Measurements from ENCODE around the gene RHBG.
A peak's percentile ranks its signal among the peaks of the same experiment; 100 is the strongest.

Gene RHBG

DNA sequence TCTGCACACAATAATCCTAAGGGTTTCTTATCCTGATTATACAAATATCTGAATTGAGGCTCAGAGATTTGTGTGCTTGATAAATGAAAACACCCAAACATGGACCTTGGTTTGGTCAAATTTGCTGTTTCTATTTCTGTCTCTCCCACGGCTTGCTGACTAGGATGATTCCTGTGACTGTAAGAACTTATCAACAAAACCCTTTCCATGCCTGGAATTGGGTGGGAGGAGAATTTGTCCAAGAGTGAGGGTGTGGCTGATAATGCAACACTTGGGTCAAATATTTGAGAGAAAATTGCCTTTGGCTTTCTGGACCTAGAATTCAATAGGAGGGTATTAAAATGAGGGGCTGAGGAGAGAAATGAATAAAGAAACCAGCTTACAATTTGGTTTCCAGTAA lies 48.0 kb downstream of the RHBG start:
- no peak overlapping the region for H3K27ac ChIP-seq (ENCODE audit: low read depth, low read length)
- no peak overlapping the region for H2BK120ac ChIP-seq (ENCODE audit: low read depth, low read length)
- H3K36me3 ChIP-seq (ENCODE audit: control insufficient read depth, insufficient read depth, low read length) = peaks cover 4% of the 10 kb centered on the region
- H3K4me2 ChIP-seq (ENCODE audit: low read length) = no peak overlapping the region
- H2AK5ac ChIP-seq (ENCODE audit: low read length) = no peak overlapping the region
- peaks cover 10% of the 10 kb centered on the region for H3K4me1 ChIP-seq (ENCODE audit: control insufficient read depth, low read depth, low read length)
- no peak overlapping the region for H2BK5ac ChIP-seq (ENCODE audit: low read length)
- H3K23ac ChIP-seq (ENCODE audit: low read length) = no peak overlapping the region
- no peak overlapping the region for H3K4ac ChIP-seq (ENCODE audit: low read depth, low read length)
- no peaks in the 10 kb centered on the region for H3K27me3 ChIP-seq (ENCODE audit: insufficient read depth, low read length, poor library complexity)
- peaks cover 13% of the 10 kb centered on the region for H3K79me1 ChIP-seq (ENCODE audit: low read length)
- H3K18ac ChIP-seq (ENCODE audit: low read length) = no peak overlapping the region
- H3K4me3 ChIP-seq (ENCODE audit: low read length) = no peak overlapping the region
- no CpG with 5 or more reads among the region's 1 CpG for WGBS (ENCODE audit: extremely low coverage, insufficient coverage, low lambda C conversion rate)
- H2BK15ac ChIP-seq (replicated peaks; ENCODE audit: low read depth) = no peak overlapping the region
- no peak overlapping the region for H3K56ac ChIP-seq (ENCODE audit: low read length)
- DNase-seq = no peak
- no peak overlapping the region for H3K9ac ChIP-seq (ENCODE audit: low read length)
- no peak overlapping the region for H4K5ac ChIP-seq (ENCODE audit: low read length)
- peaks cover 21% of the 10 kb centered on the region for H3K79me2 ChIP-seq (ENCODE audit: control insufficient read depth, insufficient read depth, low read length)
- H4K8ac ChIP-seq (ENCODE audit: low read depth, low read length) = no peak overlapping the region

DNA sequence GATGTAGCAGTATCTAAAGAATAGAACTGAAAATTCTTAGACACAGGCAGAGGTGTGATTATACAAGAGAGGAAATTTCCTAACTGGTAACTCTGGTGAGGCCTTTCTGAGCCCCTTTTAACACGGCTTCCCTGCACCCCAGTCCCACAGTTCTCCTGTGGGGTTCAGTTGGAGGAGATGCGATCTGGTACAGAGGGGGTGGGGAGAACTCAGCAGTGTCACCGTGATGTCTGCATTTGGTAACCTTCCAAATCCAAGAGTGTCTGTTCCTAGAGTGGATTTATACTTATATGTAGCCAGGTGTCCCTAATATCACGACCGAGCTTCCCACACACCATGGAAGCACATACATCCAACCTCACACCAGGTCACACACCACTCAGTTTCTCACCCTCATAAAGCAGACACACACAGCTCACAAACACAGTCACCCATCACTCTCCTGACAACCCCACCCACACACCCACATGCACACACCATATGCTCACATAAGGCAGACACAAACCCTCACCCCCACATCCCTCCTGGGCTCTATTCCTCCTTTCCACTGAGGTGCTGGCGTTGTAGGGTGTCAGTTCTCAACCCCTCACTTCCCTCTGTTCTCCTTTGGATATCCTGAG lies 48.5 kb downstream of the RHBG start:
- peaks cover 21% of the 10 kb centered on the region for H3K79me2 ChIP-seq (ENCODE audit: control insufficient read depth, insufficient read depth, low read length)
- H2AK5ac ChIP-seq (ENCODE audit: low read length) = no peak overlapping the region
- no peak overlapping the region for H3K4me2 ChIP-seq (ENCODE audit: low read length)
- H3K9ac ChIP-seq (ENCODE audit: low read length) = no peak overlapping the region
- WGBS (ENCODE audit: extremely low coverage, insufficient coverage, low lambda C conversion rate) = no CpG with 5 or more reads among the region's 6 CpGs
- no peak overlapping the region for H2BK120ac ChIP-seq (ENCODE audit: low read depth, low read length)
- H3K4me3 ChIP-seq (ENCODE audit: low read length) = no peak overlapping the region
- H3K4ac ChIP-seq (ENCODE audit: low read depth, low read length) = no peak overlapping the region
- H3K4me1 ChIP-seq (ENCODE audit: control insufficient read depth, low read depth, low read length) = peaks cover 14% of the 10 kb centered on the region
- H4K5ac ChIP-seq (ENCODE audit: low read length) = no peak overlapping the region
- no peak overlapping the region for H3K27ac ChIP-seq (ENCODE audit: low read depth, low read length)
- no peak overlapping the region for H3K18ac ChIP-seq (ENCODE audit: low read length)
- no peak overlapping the region for H4K8ac ChIP-seq (ENCODE audit: low read depth, low read length)
- no peak overlapping the region for H2BK5ac ChIP-seq (ENCODE audit: low read length)
- no peak overlapping the region for H3K23ac ChIP-seq (ENCODE audit: low read length)
- H3K79me1 ChIP-seq (ENCODE audit: low read length) = peaks cover 13% of the 10 kb centered on the region
- H3K36me3 ChIP-seq (ENCODE audit: control insufficient read depth, insufficient read depth, low read length) = peaks cover 4% of the 10 kb centered on the region
- no peaks in the 10 kb centered on the region for H3K27me3 ChIP-seq (ENCODE audit: insufficient read depth, low read length, poor library complexity)
- H2BK15ac ChIP-seq (replicated peaks; ENCODE audit: low read depth) = no peak overlapping the region
- DNase-seq = no peak
- H3K56ac ChIP-seq (ENCODE audit: low read length) = no peak overlapping the region

DNA sequence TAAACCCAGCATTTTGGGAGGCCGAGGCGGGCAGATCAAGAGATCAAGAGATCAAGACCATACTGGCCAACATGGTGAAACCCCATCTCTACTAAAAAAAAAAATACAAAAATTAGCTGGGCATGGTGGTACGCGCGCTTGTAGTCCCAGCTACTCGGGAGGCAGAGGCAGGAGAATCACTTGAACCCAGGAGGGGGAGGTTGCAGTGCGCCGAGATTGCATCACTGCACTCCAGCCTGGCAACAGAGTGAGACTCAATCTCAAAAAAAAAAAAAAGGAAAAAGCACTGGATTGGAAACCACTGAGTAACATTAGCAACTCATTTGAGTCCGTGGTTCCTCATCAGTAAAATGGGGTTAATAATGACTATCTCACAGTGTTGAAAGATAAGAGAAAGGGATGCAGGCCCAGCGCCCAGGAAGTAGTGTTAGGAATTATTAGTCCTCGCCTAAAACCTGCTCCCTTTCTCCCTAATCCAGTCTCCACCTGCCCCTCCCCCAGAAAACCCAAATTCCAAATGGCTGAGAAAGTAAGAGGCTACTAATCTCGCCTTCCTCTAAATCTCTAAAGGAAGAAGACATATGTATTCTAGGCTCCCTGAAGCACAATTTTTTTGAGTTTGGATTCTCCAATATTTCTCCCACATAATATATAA lies 49.5 kb downstream of the RHBG start:
- H4K5ac ChIP-seq (ENCODE audit: low read length) = no peak overlapping the region
- WGBS (ENCODE audit: extremely low coverage, insufficient coverage, low lambda C conversion rate) = no CpG with 5 or more reads among the region's 12 CpGs

DNA sequence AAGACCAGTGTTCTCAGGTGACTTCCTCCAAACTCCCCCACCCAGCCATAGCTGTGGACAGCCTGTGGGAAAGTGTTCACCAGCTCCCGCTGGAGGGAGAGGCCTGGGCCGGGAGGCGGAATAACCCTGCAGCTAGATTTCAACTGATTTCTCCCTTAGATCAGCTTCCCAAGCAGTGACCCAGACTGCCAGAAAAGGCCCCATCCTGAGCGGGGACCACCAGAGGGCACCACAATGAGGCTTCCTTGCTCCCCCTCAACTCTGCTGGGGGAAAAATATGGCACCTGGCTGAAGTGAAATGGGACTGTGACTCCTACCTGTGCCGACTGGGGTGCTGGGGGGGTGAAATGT lies 50.8 kb downstream of the RHBG start:
- Histone ChIP-seq H3K27me3 (ENCODE audit: insufficient read depth, low read length, poor library complexity) (no peaks in the 10 kb centered on the region), H3K56ac (ENCODE audit: low read length) (peak overlapping the region; percentile 94), H3K4me1 (ENCODE audit: control insufficient read depth, low read depth, low read length) (peaks cover 28% of the 10 kb centered on the region), H3K23ac (ENCODE audit: low read length) (peak overlapping the region; percentile 72), H2AK5ac (ENCODE audit: low read length) (no peak overlapping the region), H2BK120ac (ENCODE audit: low read depth, low read length) (no peak overlapping the region), H4K5ac (ENCODE audit: low read length) (no peak overlapping the region), H2BK15ac (replicated peaks; ENCODE audit: low read depth) (no peak overlapping the region), H4K8ac (ENCODE audit: low read depth, low read length) (no peak overlapping the region), H3K27ac (ENCODE audit: low read depth, low read length) (no peak overlapping the region), H3K4ac (ENCODE audit: low read depth, low read length) (no peak overlapping the region), H2BK5ac (ENCODE audit: low read length) (no peak overlapping the region), H3K4me2 (ENCODE audit: low read length) (peak overlapping the region; percentile 81), H3K18ac (ENCODE audit: low read length) (peak overlapping the region; percentile 83), H3K79me2 (ENCODE audit: control insufficient read depth, insufficient read depth, low read length) (peaks cover 21% of the 10 kb centered on the region), H3K79me1 (ENCODE audit: low read length) (peaks cover 10% of the 10 kb centered on the region), H3K9ac (ENCODE audit: low read length) (peak overlapping the region; percentile 87), H3K36me3 (ENCODE audit: control insufficient read depth, insufficient read depth, low read length) (no peaks in the 10 kb centered on the region), H3K4me3 (ENCODE audit: low read length) (peak overlapping the region; percentile 73)
- no CpG with 5 or more reads among the region's 5 CpGs for WGBS (ENCODE audit: extremely low coverage, insufficient coverage, low lambda C conversion rate)
- peak; percentile 82 for DNase-seq

More for the DNA sequence above, 49.5 kb downstream of the RHBG start:
- peak; percentile 45 for DNase-seq
- Histone ChIP-seq H3K79me1 (ENCODE audit: low read length) (peaks cover 13% of the 10 kb centered on the region), H3K9ac (ENCODE audit: low read length) (no peak overlapping the region), H2AK5ac (ENCODE audit: low read length) (no peak overlapping the region), H2BK120ac (ENCODE audit: low read depth, low read length) (no peak overlapping the region), H3K27me3 (ENCODE audit: insufficient read depth, low read length, poor library complexity) (no peaks in the 10 kb centered on the region), H3K4me3 (ENCODE audit: low read length) (no peak overlapping the region), H3K79me2 (ENCODE audit: control insufficient read depth, insufficient read depth, low read length) (peaks cover 21% of the 10 kb centered on the region), H3K4ac (ENCODE audit: low read depth, low read length) (no peak overlapping the region), H2BK15ac (replicated peaks; ENCODE audit: low read depth) (no peak overlapping the region), H3K56ac (ENCODE audit: low read length) (no peak overlapping the region), H3K27ac (ENCODE audit: low read depth, low read length) (no peak overlapping the region), H2BK5ac (ENCODE audit: low read length) (no peak overlapping the region), H3K18ac (ENCODE audit: low read length) (no peak overlapping the region), H3K4me1 (ENCODE audit: control insufficient read depth, low read depth, low read length) (peaks cover 20% of the 10 kb centered on the region), H3K23ac (ENCODE audit: low read length) (no peak overlapping the region), H3K4me2 (ENCODE audit: low read length) (no peak overlapping the region), H4K8ac (ENCODE audit: low read depth, low read length) (no peak overlapping the region), H3K36me3 (ENCODE audit: control insufficient read depth, insufficient read depth, low read length) (peaks cover 4% of the 10 kb centered on the region)

DNA sequence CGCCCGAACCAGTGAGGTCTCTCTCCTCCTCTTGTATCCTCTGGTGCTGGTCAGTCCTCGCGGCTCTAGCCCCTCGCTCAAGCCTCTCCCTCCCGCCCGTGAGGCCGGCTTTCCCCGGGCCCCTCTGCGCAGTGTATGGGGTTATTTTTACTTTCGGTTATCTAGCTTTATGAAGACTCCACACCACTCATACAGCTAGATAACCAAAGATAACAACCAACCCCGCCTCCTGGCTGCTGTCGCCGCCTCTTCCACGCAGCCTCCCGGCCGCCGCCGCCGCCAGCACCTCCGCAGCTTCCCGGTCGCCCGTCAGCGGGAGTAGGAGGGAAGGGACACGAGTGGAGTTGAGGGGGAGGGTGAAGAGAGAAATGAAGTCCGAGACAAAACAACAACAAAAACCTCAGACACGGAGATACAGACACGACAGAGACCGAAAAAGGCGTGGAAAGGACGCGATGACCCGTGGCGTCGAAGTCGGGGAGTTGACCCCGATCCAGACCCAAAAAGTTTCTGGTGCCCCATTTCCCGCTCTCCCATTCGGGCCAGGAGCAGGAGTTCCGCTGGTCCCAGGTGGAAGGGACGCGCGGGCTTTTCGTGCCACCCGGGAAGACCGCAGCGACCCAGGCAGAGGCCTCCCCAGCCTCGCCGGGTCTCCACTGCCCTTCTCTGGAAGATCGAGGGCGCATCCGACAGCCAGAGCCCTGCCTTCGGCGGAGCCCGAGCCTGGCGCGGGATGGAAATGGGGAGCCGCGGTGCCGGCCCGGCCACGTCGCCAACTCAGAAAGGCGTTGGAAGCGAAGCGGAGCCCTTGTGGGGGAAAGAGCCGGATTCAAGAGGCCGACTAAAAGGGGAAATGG lies 51.4 kb downstream of the RHBG start:
- no peak overlapping the region for H2BK5ac ChIP-seq (ENCODE audit: low read length)
- H2BK15ac ChIP-seq (replicated peaks; ENCODE audit: low read depth) = no peak overlapping the region
- H3K4me1 ChIP-seq (ENCODE audit: control insufficient read depth, low read depth, low read length) = peaks cover 28% of the 10 kb centered on the region
- peak; percentile 49 for DNase-seq
- H3K4ac ChIP-seq (ENCODE audit: low read depth, low read length) = peak overlapping the region; percentile 22
- H2AK5ac ChIP-seq (ENCODE audit: low read length) = no peak overlapping the region
- peak overlapping the region; percentile 87 for H3K9ac ChIP-seq (ENCODE audit: low read length)
- H3K36me3 ChIP-seq (ENCODE audit: control insufficient read depth, insufficient read depth, low read length) = no peaks in the 10 kb centered on the region
- H3K23ac ChIP-seq (ENCODE audit: low read length) = peak overlapping the region; percentile 72
- no peak overlapping the region for H2BK120ac ChIP-seq (ENCODE audit: low read depth, low read length)
- no peak overlapping the region for H4K5ac ChIP-seq (ENCODE audit: low read length)
- H4K8ac ChIP-seq (ENCODE audit: low read depth, low read length) = no peak overlapping the region
- H3K56ac ChIP-seq (ENCODE audit: low read length) = peak overlapping the region; percentile 94
- H3K79me2 ChIP-seq (ENCODE audit: control insufficient read depth, insufficient read depth, low read length) = peaks cover 21% of the 10 kb centered on the region
- no CpG with 5 or more reads among the region's 69 CpGs for WGBS (ENCODE audit: extremely low coverage, insufficient coverage, low lambda C conversion rate)
- peak overlapping the region; percentile 73 for H3K4me3 ChIP-seq (ENCODE audit: low read length)
- H3K18ac ChIP-seq (ENCODE audit: low read length) = peak overlapping the region; percentile 83
- H3K4me2 ChIP-seq (ENCODE audit: low read length) = peak overlapping the region; percentile 81
- peaks cover 10% of the 10 kb centered on the region for H3K79me1 ChIP-seq (ENCODE audit: low read length)
- no peaks in the 10 kb centered on the region for H3K27me3 ChIP-seq (ENCODE audit: insufficient read depth, low read length, poor library complexity)
- H3K27ac ChIP-seq (ENCODE audit: low read depth, low read length) = no peak overlapping the region
